B cell (primary cell): ENCODE results near the gene LSM14B. TPM values are rescaled to one million over a fixed set of nuclear protein-coding genes. Genes with fewer than 3 reads are reported as not detected.

Source experiments
- ATAC-seq: fragments of 200-7000 bp; cut with Tn5 transposase; one replicate; pipeline ENCODE4 v1.10.0; 2021; ENCODE audit warnings: low read depth, mild to moderate bottlenecking, moderate number of reproducible peaks, moderate library complexity
- CTCF ChIA-PET: fragments of 350-600 bp; sonication (Branson Sonifier 250); formaldehyde crosslinking; loops from one replicate; lab custom pipeline; 2021; ENCODE audit warnings: antibody characterized with exemption, inconsistent platforms; lab: Charles Lee
- POLR2A ChIA-PET: fragments of 350-600 bp; sonication (Branson Sonifier 250); formaldehyde crosslinking; loops from one replicate; lab custom pipeline; 2021; ENCODE audit warnings: antibody characterized with exemption; lab: Charles Lee
- DNase-seq: peaks from one replicate; pipeline ENCODE4 v3.0.0; 2013
- H2AFZ ChIP-seq: 2 replicates; pipeline ENCODE4 v1.6.1; 2012; ENCODE audit warnings: mild to moderate bottlenecking, low read depth, low read length; ENCODE audit not compliant: insufficient read depth, poor library complexity, severe bottlenecking
- H3K27ac ChIP-seq, 2 donors: 1 replicate in 1 of 2; 2 replicates in 1 of 2; pipeline ENCODE4 v1.5.1; 2012 to 2013; ENCODE audit warnings: low read length in 2 of 2, mild to moderate bottlenecking in 2 of 2, moderate library complexity in 1 of 2
- H3K27me3 ChIP-seq, 4 experiments: fragments of 200-600 bp in 1 of 4; sonication (generic) in 1 of 4; replicated peaks in 1 of 4; 1 replicate in 2 of 4; 2 replicates in 2 of 4; pipeline versions ENCODE4 v1.6.1 to v1.7.0; 2013 to 2016; ENCODE audit warnings: low read length in 3 of 4, mild to moderate bottlenecking in 2 of 4, mixed read lengths in 1 of 4, moderate library complexity in 1 of 4; ENCODE audit not compliant: insufficient read depth in 4 of 4, control insufficient read depth in 3 of 4; ENCODE audit errors: control extremely low read depth in 1 of 4
- H3K36me3 ChIP-seq, 2 experiments: replicated peaks in 1 of 2; 1 replicate in 1 of 2; 2 replicates in 1 of 2; pipeline versions ENCODE4 v1.6.1 to v1.7.1; 2013; ENCODE audit warnings: low read length in 1 of 2; ENCODE audit not compliant: insufficient read depth in 2 of 2, control insufficient read depth in 1 of 2; ENCODE audit errors: control extremely low read depth in 1 of 2, extremely low read depth in 1 of 2
- H3K4me1 ChIP-seq, 2 donors: fragments of 200-600 bp in 1 of 2; sonication (generic) in 1 of 2; 1 replicate in 1 of 2; 2 replicates in 1 of 2; pipeline versions ENCODE4 v1.5.1 to v1.6.1; 2013 to 2017; ENCODE audit warnings: low read length in 2 of 2; ENCODE audit not compliant: control insufficient read depth in 2 of 2, insufficient read depth in 2 of 2
- H3K4me2 ChIP-seq: replicated peaks from 2 replicates; pipeline ENCODE3; 2012; ENCODE audit warnings: mild to moderate bottlenecking, low read depth, low read length; ENCODE audit not compliant: poor library complexity, severe bottlenecking
- H3K4me3 ChIP-seq, 5 experiments: fragments of 200-600 bp in 1 of 5; sonication (generic) in 1 of 5; 1 replicate in 3 of 5; 2 replicates in 2 of 5; pipeline versions ENCODE4 v1.5.1 to v1.7.0; 2011 to 2016; ENCODE audit warnings: low read length in 4 of 5, mild to moderate bottlenecking in 4 of 5, low read depth in 2 of 5, control low read depth in 1 of 5, moderate library complexity in 1 of 5; ENCODE audit not compliant: insufficient read depth in 1 of 5; ENCODE audit errors: control extremely low read depth in 1 of 5, extremely low read depth in 1 of 5
- H3K79me2 ChIP-seq: fragments of 200-600 bp; sonication (generic); one replicate; pipeline ENCODE4 v1.6.0; 2016; ENCODE audit warnings: low read length; ENCODE audit not compliant: control insufficient read depth, insufficient read depth
- H3K9ac ChIP-seq: fragments of 200-600 bp; sonication (generic); 2 replicates; pipeline ENCODE4 v1.6.1; 2017; ENCODE audit warnings: mild to moderate bottlenecking, low read length, moderate library complexity
- H3K9me3 ChIP-seq, 3 donors: one replicate each; pipeline versions ENCODE4 v1.6.1 to v1.7.1; 2013; ENCODE audit warnings: low read length in 2 of 3; ENCODE audit not compliant: control insufficient read depth in 2 of 3, insufficient read depth in 1 of 3; ENCODE audit errors: control extremely low read depth in 1 of 3
- H4K20me1 ChIP-seq: 2 replicates; pipeline ENCODE4 v1.6.0; 2012; ENCODE audit warnings: mild to moderate bottlenecking, low read length; ENCODE audit not compliant: insufficient read depth, control insufficient read depth, poor library complexity, severe bottlenecking
- H3K27ac Mint-ChIP-seq: one replicate; pipeline ENCODE4 v1.8.0; 2021; ENCODE audit warnings: mixed read lengths
- H3K27me3 Mint-ChIP-seq: one replicate; pipeline ENCODE4 v1.8.0; 2021; ENCODE audit warnings: mixed read lengths
- H3K4me1 Mint-ChIP-seq: one replicate; pipeline ENCODE4 v1.8.0; 2021; ENCODE audit warnings: mixed read lengths
- H3K4me3 Mint-ChIP-seq: one replicate; pipeline ENCODE4 v1.8.0; 2021; ENCODE audit warnings: mixed read lengths
- H3K9me3 Mint-ChIP-seq: one replicate; pipeline ENCODE4 v1.8.0; 2022; ENCODE audit warnings: mixed read lengths; ENCODE audit not compliant: insufficient read depth
- CTCF ChIP-seq: fragments of 200-600 bp; IDR thresholded peaks from one replicate; pipeline ENCODE4 v1.8.0; 2022; ENCODE audit warnings: antibody characterized with exemption, mild to moderate bottlenecking
- EZH2 ChIP-seq: IDR thresholded peaks from 2 replicates; pipeline ENCODE4 v1.6.1; 2012; ENCODE audit warnings: borderline replicate concordance, low read depth, mild to moderate bottlenecking, moderate library complexity, low read length; ENCODE audit not compliant: insufficient read depth, poor library complexity, severe bottlenecking
- WGBS: methylation state at CpG from one replicate; pipeline ENCODE4 v1.1.5; 2013; ENCODE audit warnings: missing lambda C conversion rate; ENCODE audit not compliant: insufficient coverage; 5-methylcytosine and 5-hydroxymethylcytosine counted together
- intact Hi-C: fragments of 100-400 bp; cut with micrococcal nuclease; formaldehyde crosslinking; loops from one replicate; pipeline ENCODE4 v1.10.0; 2022
- polyA plus RNA-seq: library from polyadenylated mRNA; depleted of rRNA; stranded (reverse); fragments of >200 nt; gene quantifications from 2 replicates; pipeline ENCODE4 v1.2.3, GENCODE V29; 2012
- total RNA-seq, 2 donors: library from RNA; stranded (reverse); fragments of 120-200 nt in 1 of 2; gene quantifications; 1 replicate in 1 of 2; 2 replicates in 1 of 2; pipeline versions ENCODE4 v1.2.3 to v1.2.4, GENCODE V29; 2013 to 2022

The LSM14B gene
- total and polyA plus RNA-seq, 2 donors (not counting 1 experiment from before 2014, with no cell fraction given): 26.8 to 52.8 TPM

- Histone ChIP-seq H3K27me3 (no peaks in the 10 kb centered on the region), H2AFZ (no peak overlapping the region), H3K9ac (no peak overlapping the region), H3K36me3 (peaks cover 0 to 18% of the 10 kb centered on the region in 2 experiments), H3K27ac (no peak overlapping the region), H4K20me1 (peaks cover 31% of the 10 kb centered on the region), H3K79me2 (peaks cover 42% of the 10 kb centered on the region), H3K9me3 (peaks cover 0 to 4% (median 0%) of the 10 kb centered on the region in 3 donors), H3K4me3 (no peak overlapping the region), H3K4me1 (peaks cover 0 to 4% of the 10 kb centered on the region in 2 donors), H3K4me2 (no peak overlapping the region)
- DNase-seq (no peak), ATAC-seq (no peak)
- intact Hi-C loops: no loop called here
- ChIA-PET CTCF (interaction anchor here (1.2 kb wide), 1 partner anchor 148 kb away, joined by 4 read pairs; no protein-coding TSS in a partner anchor), POLR2A (no interaction called here)
- Mint-ChIP-seq H3K27me3 (no peaks in the 10 kb centered on the region), H3K27ac (no peak overlapping the region), H3K4me1 (peaks cover 11% of the 10 kb centered on the region), H3K9me3 (peaks cover 4% of the 10 kb centered on the region), H3K4me3 (no peak overlapping the region)
- WGBS: 92% methylated on average over 22 of the region's 22 CpGs
- no peak for TF ChIP-seq CTCF
- TF ChIP-seq EZH2: no peak
Observed at GRCh38 chr20:62158541-62158940, 36.3 kb downstream of the LSM14B start.

GRCh38 chr20:62159052-62159451, 36.8 kb downstream of the LSM14B start:
- no peak overlapping the region for H3K4me3 ChIP-seq
- H3K4me1 ChIP-seq: peaks cover 0 to 4% of the 10 kb centered on the region in 2 donors
- no peak for TF ChIP-seq EZH2
- no peak for TF ChIP-seq CTCF
- Mint-ChIP-seq H3K4me1 (peaks cover 11% of the 10 kb centered on the region), H3K27me3 (no peaks in the 10 kb centered on the region), H3K9me3 (no peaks in the 10 kb centered on the region), H3K27ac (no peak overlapping the region), H3K4me3 (no peak overlapping the region)
- H3K79me2 ChIP-seq: peaks cover 37% of the 10 kb centered on the region
- H4K20me1 ChIP-seq: peaks cover 31% of the 10 kb centered on the region
- no peak overlapping the region for H2AFZ ChIP-seq
- ATAC-seq: no peak
- ChIA-PET CTCF (interaction anchor here (0.6 to 1.2 kb wide), 2 partner anchors 148 to 190 kb away, joined by 4 read pairs; no protein-coding TSS in a partner anchor), POLR2A (no interaction called here)
- WGBS: 91% methylated on average over 7 of the region's 11 CpGs
- DNase-seq: no peak
- no peaks in the 10 kb centered on the region for H3K27me3 ChIP-seq
- H3K27ac ChIP-seq: no peak overlapping the region
- H3K4me2 ChIP-seq: no peak overlapping the region
- no peaks in the 10 kb centered on the region for H3K9me3 ChIP-seq
- peaks cover 0 to 20% of the 10 kb centered on the region in 2 experiments for H3K36me3 ChIP-seq
- intact Hi-C loops: no loop called here
- no peak overlapping the region for H3K9ac ChIP-seq
